CD4-positive, alpha-beta T cell treated with Interferon gamma for 1 hour (primary cell): ENCODE data around the gene APOL4.

Experiments used
- DNase-seq: peaks from one replicate; pipeline ENCODE4 v3.0.0-alpha.2; 2020

APOL4 gene

DNA sequence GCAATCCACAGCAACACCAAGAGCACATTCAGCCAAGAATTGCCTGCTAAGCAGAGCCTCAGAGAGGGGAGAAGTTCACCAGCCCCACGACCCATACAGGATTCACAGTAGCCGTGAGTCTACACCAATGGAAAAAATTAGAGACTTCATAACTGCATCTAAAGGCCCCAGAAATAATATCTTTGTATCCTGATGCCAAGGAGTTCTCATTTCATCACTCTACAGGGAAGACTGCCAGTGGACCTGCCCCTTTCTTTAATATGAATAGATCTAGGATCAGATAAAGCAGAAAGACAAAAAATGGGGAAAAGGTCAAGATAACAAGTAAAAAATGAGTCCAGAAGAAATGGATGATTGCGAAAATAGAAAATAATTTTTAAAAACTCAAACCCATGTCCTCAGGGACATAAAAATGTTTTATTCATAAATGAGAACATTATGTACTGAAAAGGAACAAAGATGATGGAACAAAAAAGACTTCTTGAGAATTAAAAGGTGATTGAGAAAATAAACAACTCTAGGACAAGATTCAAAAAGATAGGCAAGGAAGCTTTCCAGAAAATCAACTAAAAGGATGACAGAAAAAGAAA, 50.5 kb downstream of the APOL4 start:
- DNase-seq = no peak

DNA sequence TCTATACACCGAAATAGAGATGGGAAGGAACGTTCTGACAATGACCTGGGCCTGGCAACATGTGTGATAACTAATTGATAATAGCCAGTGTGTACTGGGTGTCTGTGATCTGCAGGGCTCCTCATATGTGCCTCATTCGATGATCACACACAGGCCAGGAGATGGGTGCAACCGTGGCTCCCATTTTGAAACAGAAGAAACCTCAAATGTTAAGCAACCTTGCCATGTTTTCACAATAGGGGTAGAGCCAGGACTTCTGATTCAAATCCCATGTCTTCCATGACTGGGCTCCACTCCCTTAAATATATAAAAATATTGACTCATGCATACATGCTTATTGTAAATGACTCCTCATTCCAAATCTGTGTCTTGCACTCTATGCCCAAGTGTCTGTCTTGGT, 52.2 kb downstream of the APOL4 start:
- DNase-seq = no peak

DNA sequence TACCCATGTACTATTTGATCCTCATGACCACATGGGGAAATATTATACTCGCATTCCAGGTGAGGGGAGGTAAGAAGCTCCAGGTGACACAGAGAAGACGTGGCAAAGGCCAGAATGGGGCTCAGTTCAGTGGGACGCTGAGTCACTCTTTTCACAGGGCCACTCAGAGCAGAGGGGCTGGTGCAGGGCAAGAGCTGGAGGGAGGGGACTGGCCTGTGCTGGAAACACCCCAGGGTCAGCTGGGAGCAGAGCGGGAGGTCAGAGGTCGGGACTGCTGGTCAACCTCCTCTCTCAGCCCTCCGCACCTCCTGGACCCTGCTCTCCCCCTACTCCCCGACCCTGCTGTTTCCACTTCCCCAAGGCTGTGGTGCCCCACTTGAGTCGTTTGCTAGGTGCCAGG, 53.2 kb downstream of the APOL4 start:
- DNase-seq = no peak

DNA sequence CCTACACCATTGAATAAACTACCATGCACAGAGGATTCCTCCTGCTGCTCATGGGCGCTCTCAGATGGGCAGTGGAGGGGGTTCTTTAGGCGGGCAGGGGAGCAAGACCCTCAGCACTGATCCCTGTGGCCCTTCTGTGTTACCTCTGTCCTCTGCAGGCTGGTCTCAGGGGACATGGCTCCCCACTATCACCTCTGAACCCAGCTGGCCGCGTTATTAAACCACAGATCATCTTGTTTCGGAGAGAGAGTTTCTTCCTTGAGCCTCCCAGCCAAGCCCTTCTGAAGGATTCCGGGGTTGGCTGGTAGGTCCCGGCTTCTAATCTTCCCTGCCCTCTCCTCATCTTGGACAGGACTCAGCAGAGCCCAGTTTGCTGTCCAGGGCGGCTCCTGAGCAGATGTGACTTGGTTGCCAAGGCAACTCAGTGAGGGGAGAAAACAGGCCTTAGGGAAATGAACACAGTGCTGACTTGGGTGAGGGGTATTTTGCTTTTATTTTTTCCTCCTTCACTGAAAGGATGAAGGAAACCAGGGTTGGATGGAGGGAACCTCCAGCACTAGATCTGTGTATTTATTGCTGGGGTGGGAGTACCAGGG, 54.3 kb downstream of the APOL4 start:
- no peak for DNase-seq

DNA sequence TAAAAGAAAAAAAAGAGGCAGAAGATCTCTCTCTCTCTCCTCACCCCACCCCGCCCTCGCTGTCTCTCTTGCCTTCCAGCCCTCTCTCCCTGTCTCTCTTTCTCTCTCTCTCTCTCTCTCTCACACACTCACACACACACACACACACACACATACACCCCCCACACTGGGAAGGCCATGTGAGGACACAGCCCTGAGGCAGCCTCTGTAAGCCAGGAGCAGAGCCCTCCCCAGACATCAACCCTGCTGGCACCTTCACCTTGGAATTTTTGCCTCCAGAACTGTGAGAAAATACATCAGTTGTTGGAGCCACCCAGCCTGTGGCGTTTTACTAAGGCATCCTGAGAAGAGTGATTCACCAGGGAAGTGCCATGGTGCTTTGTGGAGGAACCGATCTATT, 55.7 kb downstream of the APOL4 start:
- no peak for DNase-seq

DNA sequence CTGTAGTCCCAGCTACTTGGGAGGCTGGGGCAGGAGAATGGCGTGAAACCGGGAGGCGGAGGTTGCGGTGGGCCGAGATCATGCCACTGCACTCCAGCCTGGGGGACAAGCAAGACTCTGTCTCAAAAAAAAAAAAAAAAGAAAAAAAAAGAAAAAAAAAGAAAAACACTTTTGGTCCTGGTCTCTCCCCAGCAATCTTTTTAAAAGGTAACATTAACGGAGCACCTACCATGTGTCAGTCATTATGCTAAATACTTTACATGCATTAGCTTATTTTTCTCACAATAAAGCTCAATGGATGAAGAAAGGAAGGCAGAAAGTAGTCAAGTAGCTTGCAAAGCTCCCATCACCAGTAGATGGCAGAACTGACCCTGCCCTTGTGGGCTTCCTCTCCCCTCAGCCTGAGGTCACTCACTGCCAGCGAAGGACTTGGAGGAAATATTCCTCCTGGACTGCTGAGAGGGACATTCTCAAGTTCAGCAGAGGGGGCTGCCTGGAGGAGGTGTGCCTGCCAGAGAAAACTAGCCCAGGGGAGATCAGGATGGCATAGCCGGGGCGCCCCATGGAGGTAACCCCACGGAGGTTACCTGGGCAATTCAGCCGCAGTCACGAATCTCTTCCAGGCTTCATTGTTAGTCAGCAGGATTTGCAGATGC, 56.6 kb downstream of the APOL4 start:
- peak; percentile 49 for DNase-seq

DNA sequence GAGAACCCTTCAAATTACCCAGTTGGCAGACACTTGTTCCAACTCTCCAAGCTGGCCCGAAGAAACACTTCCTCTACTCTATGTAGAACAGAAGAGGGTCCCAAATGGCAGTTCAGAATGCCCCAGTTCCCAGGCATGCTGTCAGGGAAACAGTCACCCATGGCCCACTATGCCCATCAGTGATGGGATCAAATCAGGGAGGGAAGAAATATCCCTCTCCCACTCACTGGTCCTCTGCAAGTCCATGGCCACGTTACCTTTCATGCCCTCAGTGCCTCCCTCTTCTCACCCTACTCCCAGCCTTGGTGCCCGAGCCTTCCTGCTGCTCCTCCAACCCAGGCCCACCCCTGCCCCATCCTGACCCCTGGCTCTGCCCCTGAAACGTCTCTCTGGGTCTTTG, 57.7 kb downstream of the APOL4 start:
- DNase-seq = no peak

DNA sequence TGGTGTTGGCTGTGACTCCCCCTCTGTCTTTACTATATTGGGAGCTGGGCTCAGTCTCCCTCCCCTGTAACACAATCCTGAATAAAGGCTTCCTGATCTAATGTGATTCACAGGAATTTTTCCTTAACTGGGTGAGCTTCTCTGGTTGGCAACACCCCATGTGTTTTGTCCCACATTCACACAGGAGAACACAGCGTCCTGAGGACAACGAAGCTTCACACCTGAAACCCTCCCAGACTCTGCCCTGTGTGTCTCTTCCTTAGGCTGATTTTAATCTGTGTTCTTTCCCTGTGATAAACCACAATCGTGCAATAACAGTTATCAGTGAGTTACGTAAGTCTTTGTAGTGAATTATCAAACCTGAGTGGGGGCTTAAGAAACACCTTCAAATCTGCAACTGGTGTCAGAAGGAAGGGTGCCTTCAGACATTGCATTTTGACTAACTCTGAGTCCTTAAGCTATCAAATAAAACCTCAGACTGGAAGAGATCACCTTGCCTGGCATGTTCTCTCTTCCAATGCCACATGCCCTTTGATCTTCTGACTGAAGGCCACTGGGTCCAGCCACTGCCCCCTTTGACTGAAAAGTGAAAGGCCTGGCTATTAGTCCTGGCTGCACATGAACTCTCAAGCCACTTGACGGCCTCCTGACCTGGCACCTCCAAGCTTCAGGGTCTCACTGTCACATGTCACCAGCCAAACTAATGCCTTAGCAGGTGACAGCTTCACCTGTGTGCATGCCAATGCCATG, 58.4 kb downstream of the APOL4 start:
- DNase-seq = no peak

DNA sequence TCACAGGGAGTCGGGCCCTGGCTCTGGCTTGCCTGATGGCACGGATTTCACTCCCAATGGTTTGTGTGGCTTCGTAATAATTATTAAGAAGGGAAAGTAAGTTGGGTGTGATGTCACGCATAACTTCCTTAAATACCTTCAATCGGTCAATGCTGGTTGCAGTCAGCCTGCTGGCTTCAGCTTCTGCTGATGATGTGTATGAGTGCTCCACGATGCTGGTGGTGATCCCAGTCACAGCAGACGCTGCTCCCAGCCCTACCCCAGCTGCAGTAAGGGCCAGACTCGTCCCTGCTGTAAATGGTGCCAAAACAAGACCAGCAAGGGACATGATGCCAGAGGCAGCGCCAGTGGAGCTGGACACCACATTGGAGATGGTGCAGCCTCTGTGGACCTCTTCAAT, 60.1 kb downstream of the APOL4 start:
- DNase-seq = no peak
